ENCODE data around the gene PRDM16.

PRDM16 gene

GRCh38 chr1:3404301-3404700 is 335.3 kb downstream of the PRDM16 start:
- TF ChIP-seq ZNF571 (tag by site-specific recombination; IDR thresholded peaks at IDR 0.05) (no peak), ZNF529 (tag by site-specific recombination; IDR thresholded peaks at IDR 0.05; ENCODE audit: insufficient replicate concordance) (no peak), EGR2 (tag by site-specific recombination; IDR thresholded peaks at IDR 0.05; ENCODE audit: low read depth) (no peak), ZNF639 (tag by site-specific recombination; IDR thresholded peaks at IDR 0.05) (no peak), ZNF391 (tag by site-specific recombination; IDR thresholded peaks at IDR 0.05; ENCODE audit: borderline replicate concordance, low read depth) (no peak), ZNF791 (tag by site-specific recombination; IDR thresholded peaks at IDR 0.05) (no peak), ZBTB21 (tag by site-specific recombination; IDR thresholded peaks at IDR 0.05) (no peak), ZNF792 (tag by site-specific recombination; IDR thresholded peaks at IDR 0.05) (no peak), ZNF624 (tag by site-specific recombination; IDR thresholded peaks at IDR 0.05) (no peak), ZNF830 (tag by site-specific recombination; IDR thresholded peaks at IDR 0.05; ENCODE audit: low read depth) (no peak), ZNF416 (tag by site-specific recombination; IDR thresholded peaks at IDR 0.05) (no peak), SP3 (tag by site-specific recombination; IDR thresholded peaks at IDR 0.05) (no peak), ZEB2 (tag by site-specific recombination; IDR thresholded peaks at IDR 0.05) (no peak), FEZF1 (tag by site-specific recombination; IDR thresholded peaks at IDR 0.05) (no peak)
- Histone ChIP-seq H3K27ac (ENCODE audit: extremely low read depth, low read depth, low read length) (peak overlapping the region; percentile 100), H3K4me1 (ENCODE audit: control insufficient read depth, insufficient read depth, low read length) (peaks cover 36% of the 10 kb centered on the region), H3K4me3 (ENCODE audit: low read depth, low read length) (no peak overlapping the region), H3K9me3 (ENCODE audit: control insufficient read depth, insufficient read depth, low read depth, low read length) (no peaks in the 10 kb centered on the region), H3K36me3 (ENCODE audit: control insufficient read depth in 2 of 2, insufficient read depth in 1 of 2, low read length in 2 of 2) (peaks cover 0 to 37% of the 10 kb centered on the region in 2 experiments; a peak in 1 of 3 replicates)
- POLR2A ChIA-PET: no interaction called here
- CTCF ChIA-PET: interaction anchor here (0.7 kb wide), 1 partner anchor 1117 kb away, joined by 3 read pairs; no protein-coding TSS in a partner anchor

- 0 out of 2 replicates have a peak, but pooled peaks have one; percentile 45 for TF ChIP-seq ZNF449 (tag by site-specific recombination; IDR thresholded peaks at IDR 0.05)
- no peak for TF ChIP-seq KLF9 (tag by site-specific recombination; IDR thresholded peaks at IDR 0.05; ENCODE audit: low read depth)
- Histone ChIP-seq H3K27ac (ENCODE audit: extremely low read depth, low read depth, low read length) (peak overlapping the region; percentile 100), H3K36me3 (ENCODE audit: control insufficient read depth in 2 of 2, insufficient read depth in 1 of 2, low read length in 2 of 2) (peaks cover 0 to 37% of the 10 kb centered on the region in 2 experiments; a peak in 1 of 3 replicates), H3K4me3 (ENCODE audit: low read depth, low read length) (no peak overlapping the region), H3K4me1 (ENCODE audit: control insufficient read depth, insufficient read depth, low read length) (peaks cover 36% of the 10 kb centered on the region), H3K9me3 (ENCODE audit: control insufficient read depth, insufficient read depth, low read depth, low read length) (no peaks in the 10 kb centered on the region)
- POLR2A ChIA-PET: no interaction called here
- CTCF ChIA-PET: no interaction called here
These were observed 335.8 kb downstream of the PRDM16 start for GRCh38 chr1:3404801-3405200.

- peaks cover 0 to 37% of the 10 kb centered on the region in 2 experiments; a peak in 1 of 3 replicates for H3K36me3 ChIP-seq (ENCODE audit: control insufficient read depth in 2 of 2, insufficient read depth in 1 of 2, low read length in 2 of 2)
- POLR2A ChIA-PET: no interaction called here
- peak overlapping the region; percentile 100; the same call in 1 of the 2 replicates for H3K27ac ChIP-seq (ENCODE audit: extremely low read depth, low read depth, low read length)
- no peak overlapping the region for H3K4me3 ChIP-seq (ENCODE audit: low read depth, low read length)
- H3K4me1 ChIP-seq (ENCODE audit: control insufficient read depth, insufficient read depth, low read length): peaks cover 36% of the 10 kb centered on the region
- no peaks in the 10 kb centered on the region for H3K9me3 ChIP-seq (ENCODE audit: control insufficient read depth, insufficient read depth, low read depth, low read length)
- CTCF ChIA-PET: no interaction called here
- TF ChIP-seq ZNF133 (tag by site-specific recombination; IDR thresholded peaks at IDR 0.05) (no peak), ZNF114 (tag by site-specific recombination; IDR thresholded peaks at IDR 0.05) (no peak), ZNF350 (tag by site-specific recombination; IDR thresholded peaks at IDR 0.05) (no peak), GLI4 (tag by site-specific recombination; IDR thresholded peaks at IDR 0.05) (no peak), ZNF701 (tag by site-specific recombination; IDR thresholded peaks at IDR 0.05) (no peak), ZNF501 (tag by site-specific recombination; IDR thresholded peaks at IDR 0.05) (no peak), REPIN1 (tag by site-specific recombination; IDR thresholded peaks at IDR 0.05; ENCODE audit: low read depth) (no peak), ZNF529 (tag by site-specific recombination; IDR thresholded peaks at IDR 0.05; ENCODE audit: insufficient replicate concordance) (no peak), KLF7 (tag by site-specific recombination; IDR thresholded peaks at IDR 0.05; ENCODE audit: borderline replicate concordance) (no peak), OSR2 (tag by site-specific recombination; IDR thresholded peaks at IDR 0.05) (no peak), EGR2 (tag by site-specific recombination; IDR thresholded peaks at IDR 0.05; ENCODE audit: low read depth) (no peak), ZBTB11 (tag by site-specific recombination; conservative IDR thresholded peaks at IDR 0.05; ENCODE audit: low read depth) (no peak), ZBTB21 (tag by site-specific recombination; IDR thresholded peaks at IDR 0.05) (no peak), ZNF707 (tag by site-specific recombination; IDR thresholded peaks at IDR 0.05) (no peak), ZNF561 (tag by site-specific recombination; IDR thresholded peaks at IDR 0.05; ENCODE audit: borderline replicate concordance) (no peak)
These were observed 336.5 kb downstream of the PRDM16 start for GRCh38 chr1:3405491-3405890.
